RWPE2 (cell line): ENCODE measurements around the gene RHPN2.
A peak's percentile ranks its signal among the peaks of the same experiment; 100 is the strongest.

Experiments
- ATAC-seq: fragments of 200-7000 bp; cut with Tn5 transposase; 3 replicates; pipeline ENCODE4 v1.9.1; 2021; ENCODE audit warnings: low read depth
- DNase-seq: peaks from one replicate; pipeline ENCODE4 v3.0.0-alpha.2; 2020; ENCODE audit warnings: low spot score
- H3K27ac ChIP-seq: fragments of 450-650 bp; 2 replicates; pipeline ENCODE4 v1.5.1; 2017; ENCODE audit warnings: mild to moderate bottlenecking; ENCODE audit not compliant: poor library complexity, severe bottlenecking
- H3K27me3 ChIP-seq: fragments of 250-450 bp; sonication (Bioruptor Pico); 2 replicates; pipeline ENCODE4 v1.5.1; 2021; ENCODE audit warnings: mild to moderate bottlenecking, moderate library complexity; ENCODE audit not compliant: insufficient read depth, poor library complexity, severe bottlenecking
- H3K36me3 ChIP-seq: fragments of 250-450 bp; sonication (Bioruptor Pico); 2 replicates; pipeline ENCODE4 v1.5.1; 2020; ENCODE audit warnings: low read depth, mild to moderate bottlenecking, moderate library complexity
- H3K4me1 ChIP-seq: fragments of 250-450 bp; sonication (Bioruptor Pico); 2 replicates; pipeline ENCODE4 v1.5.1; 2021; ENCODE audit warnings: mild to moderate bottlenecking, moderate library complexity; ENCODE audit not compliant: insufficient read depth, poor library complexity, severe bottlenecking
- H3K4me3 ChIP-seq: fragments of 250-450 bp; sonication (Bioruptor Pico); 2 replicates; pipeline ENCODE4 v1.5.1; 2021; ENCODE audit warnings: mild to moderate bottlenecking, moderate library complexity; ENCODE audit not compliant: severe bottlenecking
- H3K9me3 ChIP-seq: fragments of 250-450 bp; sonication (Bioruptor Pico); 2 replicates; pipeline ENCODE4 v1.5.1; 2021; ENCODE audit warnings: mild to moderate bottlenecking, moderate library complexity; ENCODE audit not compliant: severe bottlenecking
- TF ChIP-seq, protein P1 (sequence below): fragments of 450-650 bp; IDR thresholded peaks from one replicate; pipeline ENCODE4 v1.5.1; 2017; ENCODE audit warnings: mild to moderate bottlenecking, moderate library complexity; ENCODE audit not compliant: poor library complexity, severe bottlenecking

The RHPN2 gene

DNA sequence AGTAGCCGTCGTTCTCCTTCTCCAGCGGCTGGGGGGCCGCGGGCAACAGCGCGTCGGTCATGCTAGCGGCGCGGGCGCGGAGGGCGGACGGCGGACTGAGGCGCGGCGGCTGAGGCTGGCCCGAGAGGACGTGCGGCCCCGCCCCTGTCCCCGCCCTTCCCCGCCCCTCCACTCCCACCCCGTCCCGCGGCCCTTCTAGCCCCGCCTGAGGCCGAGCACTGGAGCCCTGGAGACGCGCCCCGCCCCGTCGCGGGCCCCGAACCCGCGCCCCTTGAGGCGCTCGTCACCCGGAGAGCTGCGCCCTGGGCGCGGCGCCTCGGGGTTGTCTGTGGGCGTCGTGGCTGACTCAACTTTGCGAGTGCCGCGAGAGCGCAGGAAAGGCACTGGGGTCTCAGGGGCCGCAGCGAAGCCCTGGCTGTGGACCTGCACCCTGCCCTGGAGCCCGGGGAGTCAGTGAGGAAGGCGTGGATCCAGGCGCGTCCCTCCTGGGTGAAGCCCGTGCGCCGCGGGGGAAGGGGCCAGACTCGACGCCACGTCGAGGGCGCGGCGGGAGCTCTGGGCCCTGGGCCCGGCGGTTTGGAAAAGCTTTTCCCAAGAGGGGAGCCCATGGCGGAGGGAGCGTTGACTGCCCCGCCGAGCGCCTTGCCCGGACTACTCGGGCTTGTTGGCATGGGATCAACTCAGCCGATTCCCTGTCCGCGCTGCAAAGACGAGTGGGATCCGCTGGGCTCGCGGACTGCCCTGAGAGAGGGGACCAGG, at the start of gene RHPN2:
Gene RHPN2, minus strand, starts transcription at position 97 of the 759 bp plus-strand sequence. Its CDS starts 36 bp downstream, at position 61.
- ATAC-seq (peak; percentile 79), DNase-seq (peak; percentile 68)
- H3K4me1 ChIP-seq = peaks cover 8% of the 10 kb centered on the region

DNA sequence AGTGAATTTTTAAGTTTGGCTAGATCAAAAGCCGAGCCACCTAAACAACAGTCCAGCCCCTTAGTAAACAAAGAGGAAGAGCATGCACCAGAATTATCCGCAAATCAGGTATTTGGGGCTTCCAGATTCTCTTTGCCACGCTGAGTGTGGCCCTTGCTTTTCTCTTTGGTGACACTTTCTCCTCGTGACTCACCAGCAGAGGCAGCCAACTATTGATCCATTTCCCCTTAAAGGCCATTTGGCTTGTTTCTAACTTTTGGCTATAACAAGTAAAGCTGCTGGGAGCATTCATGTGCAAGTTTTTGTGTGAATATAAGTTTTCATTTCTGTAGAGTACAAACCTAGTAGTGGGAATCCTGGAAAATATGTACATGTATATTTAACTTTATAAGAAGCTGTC, 49.6 kb upstream of the RHPN2 start:
- no peak overlapping the region for H3K4me3 ChIP-seq
- ATAC-seq = no peak
- no peaks in the 10 kb centered on the region for H3K4me1 ChIP-seq
- no peak for DNase-seq
- H3K27ac ChIP-seq = no peak overlapping the region
- H3K36me3 ChIP-seq = peaks cover 85% of the 10 kb centered on the region
- no peaks in the 10 kb centered on the region for H3K9me3 ChIP-seq
- TF ChIP-seq, protein P1, sequence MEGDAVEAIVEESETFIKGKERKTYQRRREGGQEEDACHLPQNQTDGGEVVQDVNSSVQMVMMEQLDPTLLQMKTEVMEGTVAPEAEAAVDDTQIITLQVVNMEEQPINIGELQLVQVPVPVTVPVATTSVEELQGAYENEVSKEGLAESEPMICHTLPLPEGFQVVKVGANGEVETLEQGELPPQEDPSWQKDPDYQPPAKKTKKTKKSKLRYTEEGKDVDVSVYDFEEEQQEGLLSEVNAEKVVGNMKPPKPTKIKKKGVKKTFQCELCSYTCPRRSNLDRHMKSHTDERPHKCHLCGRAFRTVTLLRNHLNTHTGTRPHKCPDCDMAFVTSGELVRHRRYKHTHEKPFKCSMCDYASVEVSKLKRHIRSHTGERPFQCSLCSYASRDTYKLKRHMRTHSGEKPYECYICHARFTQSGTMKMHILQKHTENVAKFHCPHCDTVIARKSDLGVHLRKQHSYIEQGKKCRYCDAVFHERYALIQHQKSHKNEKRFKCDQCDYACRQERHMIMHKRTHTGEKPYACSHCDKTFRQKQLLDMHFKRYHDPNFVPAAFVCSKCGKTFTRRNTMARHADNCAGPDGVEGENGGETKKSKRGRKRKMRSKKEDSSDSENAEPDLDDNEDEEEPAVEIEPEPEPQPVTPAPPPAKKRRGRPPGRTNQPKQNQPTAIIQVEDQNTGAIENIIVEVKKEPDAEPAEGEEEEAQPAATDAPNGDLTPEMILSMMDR = no peak
- H3K27me3 ChIP-seq = no peaks in the 10 kb centered on the region

More for the DNA sequence above, at the start of gene RHPN2:
- no peaks in the 10 kb centered on the region for H3K27me3 ChIP-seq
- H3K36me3 ChIP-seq = no peaks in the 10 kb centered on the region
- H3K9me3 ChIP-seq = no peaks in the 10 kb centered on the region
- H3K4me3 ChIP-seq = peak within 1 kb of the TSS; percentile 44
- TF ChIP-seq, protein P1 = no peak
- H3K27ac ChIP-seq = no peak within 1 kb of the TSS

DNA sequence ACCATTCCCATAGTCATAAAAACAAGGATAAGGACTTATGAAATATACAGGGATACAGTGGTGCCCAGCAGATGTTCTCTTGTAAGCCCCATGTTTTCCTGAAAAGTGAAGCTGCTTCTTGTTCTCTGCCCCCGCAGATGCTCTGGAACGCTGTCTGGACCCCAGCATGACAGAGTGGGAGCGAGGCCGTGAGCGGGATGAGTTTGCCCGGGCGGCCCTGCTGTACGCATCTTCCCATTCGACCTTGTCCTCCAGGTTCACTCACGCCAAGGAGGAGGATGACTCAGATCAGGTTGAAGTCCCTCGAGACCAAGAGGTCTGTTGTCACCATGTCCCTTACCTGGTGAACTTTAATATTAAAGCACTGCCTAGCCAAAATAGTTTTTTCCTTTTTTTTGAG, 46.9 kb upstream of the RHPN2 start:
- Histone ChIP-seq H3K4me3 (no peak overlapping the region), H3K4me1 (no peaks in the 10 kb centered on the region), H3K9me3 (no peaks in the 10 kb centered on the region), H3K36me3 (peaks cover 72% of the 10 kb centered on the region), H3K27ac (no peak overlapping the region), H3K27me3 (no peaks in the 10 kb centered on the region)
- DNase-seq (no peak), ATAC-seq (no peak)
- TF ChIP-seq, protein P1 = no peak

DNA sequence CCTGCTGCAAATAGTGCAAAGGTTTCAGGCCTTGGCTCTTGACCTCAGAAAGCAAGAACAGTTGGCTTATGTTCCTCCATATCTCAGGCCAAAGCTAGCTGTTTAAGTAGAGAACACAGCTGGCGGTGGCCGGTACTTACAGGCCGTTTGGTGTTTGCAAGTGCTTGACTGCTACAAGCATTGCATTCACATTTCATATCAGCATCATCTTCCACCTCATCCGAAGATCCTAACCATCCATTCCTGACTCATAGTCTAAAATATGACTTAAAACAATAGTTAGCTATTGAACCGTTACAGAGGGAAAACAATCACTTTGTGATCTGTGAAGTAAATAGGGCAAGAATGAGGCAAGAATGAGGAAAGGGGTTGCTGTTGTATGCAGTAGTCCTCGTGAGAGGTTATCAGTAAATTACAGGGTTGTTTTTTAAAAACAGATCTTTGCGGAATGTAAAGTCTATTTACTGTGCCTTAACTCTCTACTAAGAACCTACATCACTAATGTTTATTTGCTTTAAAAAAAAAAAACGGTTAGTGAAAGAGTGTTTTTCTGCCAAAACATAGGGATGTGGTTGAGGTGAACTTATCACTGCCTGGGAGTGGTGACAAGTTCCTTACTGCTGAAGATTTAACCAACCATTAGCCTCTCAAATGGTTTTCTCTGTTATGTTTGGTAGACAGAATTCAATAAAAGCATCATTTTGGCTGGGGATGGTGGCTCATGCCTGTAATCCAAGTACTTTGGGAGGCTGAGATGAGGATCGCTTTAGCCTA, 45.6 kb upstream of the RHPN2 start:
- H3K4me3 ChIP-seq = no peak overlapping the region
- no peak for ATAC-seq

More for the DNA sequence above, 45.6 kb upstream of the RHPN2 start:
- no peaks in the 10 kb centered on the region for H3K4me1 ChIP-seq
- TF ChIP-seq, protein P1 = no peak
- H3K27ac ChIP-seq = no peak overlapping the region
- DNase-seq = no peak
- peaks cover 70% of the 10 kb centered on the region for H3K36me3 ChIP-seq
- H3K9me3 ChIP-seq = no peaks in the 10 kb centered on the region
- no peaks in the 10 kb centered on the region for H3K27me3 ChIP-seq
